Panc1 (cell line): ENCODE results near the gene NPM1. TPM values are rescaled to one million over a fixed set of nuclear protein-coding genes. Genes with fewer than 3 reads are reported as not detected.
"Not testable (repeated sequence)": the region's sequence is repeated elsewhere in the genome, so short reads cannot be mapped to it uniquely, and the experiment has no call there.

Experiments used
- ATAC-seq: fragments of 200-7000 bp; cut with Tn5 transposase; 2 replicates; pipeline ENCODE4 v1.9.1; 2020; ENCODE audit warnings: mild to moderate bottlenecking, moderate library complexity
- BruUV-seq: library from RNA; stranded (reverse); fragments of 400-500 nt; replicated peaks from 2 replicates; lab custom pipeline; 2021; lab: Mats Ljungman, UMichigan
- CTCF ChIA-PET: fragments of 300-600 bp; sonication (Branson Sonifier 250); formaldehyde crosslinking; loops from one replicate; lab custom pipeline; 2022; ENCODE audit warnings: antibody characterized with exemption; lab: Charles Lee
- POLR2A ChIA-PET: fragments of 300-600 bp; sonication (Branson Sonifier 250); formaldehyde crosslinking; loops from one replicate; lab custom pipeline; 2022; ENCODE audit warnings: antibody characterized with exemption; lab: Charles Lee
- DNase-seq: peaks from one replicate; pipeline ENCODE4 v3.0.0-alpha.2; 2010; ENCODE audit warnings: low read depth, low spot score
- H3K27ac ChIP-seq: 2 replicates; pipeline ENCODE4 v1.5.1; 2011; ENCODE audit warnings: mild to moderate bottlenecking, low read length, inconsistent platforms
- H3K27me3 ChIP-seq: fragments of 200-500 bp; sonication (Bioruptor generic); 2 replicates; pipeline ENCODE4 v1.6.0; 2014; ENCODE audit warnings: low read length, inconsistent platforms; ENCODE audit not compliant: control insufficient read depth, insufficient read depth
- H3K36me3 ChIP-seq: fragments of 200-500 bp; sonication (Bioruptor generic); 2 replicates; pipeline ENCODE4 v1.5.1; 2014; ENCODE audit warnings: inconsistent platforms, mild to moderate bottlenecking, low read length, moderate library complexity; ENCODE audit not compliant: control insufficient read depth, insufficient read depth
- H3K4me1 ChIP-seq: 2 replicates; pipeline ENCODE4 v1.5.1; 2011; ENCODE audit warnings: inconsistent platforms, mild to moderate bottlenecking, low read length, moderate library complexity; ENCODE audit not compliant: control insufficient read depth, insufficient read depth
- H3K4me3 ChIP-seq, 2 experiments: 2 replicates each; pipeline ENCODE4 v1.5.1; 2011 to 2012; ENCODE audit warnings: low read depth in 2 of 2, low read length in 2 of 2, mild to moderate bottlenecking in 2 of 2, inconsistent platforms in 1 of 2, moderate library complexity in 1 of 2
- H3K9me3 ChIP-seq: fragments of 200-500 bp; sonication (Bioruptor generic); 2 replicates; pipeline ENCODE4 v1.5.1; 2014; ENCODE audit warnings: low read depth, mild to moderate bottlenecking, inconsistent platforms, low read length, moderate library complexity; ENCODE audit not compliant: control insufficient read depth, insufficient read depth
- POLR2AphosphoS5 ChIP-seq: IDR thresholded peaks from 2 replicates; pipeline ENCODE4 v1.6.1; 2012; ENCODE audit warnings: mild to moderate bottlenecking, low read depth, low read length, moderate library complexity
- SIN3A ChIP-seq: IDR thresholded peaks from 2 replicates; pipeline ENCODE4 v1.6.1; 2012; ENCODE audit warnings: low read depth, mild to moderate bottlenecking, low read length, moderate library complexity, borderline replicate concordance; ENCODE audit not compliant: insufficient read depth
- TCF7L2 ChIP-seq: IDR thresholded peaks from 2 replicates; pipeline ENCODE4 v1.6.1; 2011; ENCODE audit warnings: mild to moderate bottlenecking, low read depth, low read length, inconsistent platforms
- in situ Hi-C: cut with HindIII; loops from 2 replicates; pipeline ENCODE4 v1.10.0; 2016; ENCODE audit warnings: low sequenced_read_pairs, low pct_unique_long_range_greater_than_20kb
- intact Hi-C: fragments of 100-400 bp; cut with micrococcal nuclease; formaldehyde crosslinking; loops from one replicate; pipeline ENCODE4 v1.10.0; 2022; ENCODE audit not compliant: unreplicated experiment
- total RNA-seq: library from RNA; stranded (reverse); gene quantifications from one replicate; pipeline ENCODE4 v1.2.1, GENCODE V29; 2021; ENCODE audit not compliant: unreplicated experiment
- TF ChIP-seq, protein P1 (sequence below), 2 experiments: IDR thresholded peaks; 2 replicates each; pipeline ENCODE4 v1.6.1; 2011 to 2012; ENCODE audit warnings: low read depth in 2 of 2, control low read depth in 1 of 2, low read length in 1 of 2, mild to moderate bottlenecking in 1 of 2, moderate library complexity in 1 of 2; ENCODE audit not compliant: insufficient read depth in 1 of 2
- TF ChIP-seq, protein P2 (sequence below): fragments of 450-650 bp; IDR thresholded peaks from 2 replicates; pipeline ENCODE4 v1.5.1; 2017; ENCODE audit warnings: mild to moderate bottlenecking

The NPM1 gene
- total RNA-seq, 1 experiment from 2014 or later, result 1,864 TPM

DNA sequence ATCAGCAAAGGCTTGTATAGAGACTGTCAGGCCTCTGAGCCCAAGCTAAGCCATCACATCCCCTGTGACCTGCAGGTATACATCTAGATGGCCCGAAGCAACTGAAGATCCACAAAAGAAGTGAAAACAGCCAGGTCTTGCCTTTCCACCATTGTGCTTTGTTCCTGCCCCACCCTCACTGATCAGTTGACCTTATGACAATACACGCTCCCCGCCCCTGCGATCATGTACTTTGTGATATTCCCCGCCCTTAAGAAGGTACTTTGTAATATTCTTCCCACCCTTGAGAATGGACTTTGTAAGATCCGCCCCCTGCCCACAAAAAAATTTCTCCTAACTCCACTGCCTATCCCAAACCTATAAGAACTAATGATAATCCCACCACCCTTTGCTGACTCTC lies 18.6 kb upstream of the NPM1 start:
- H3K4me3 ChIP-seq, result no peak overlapping the region
- H3K9me3 ChIP-seq, result no peaks in the 10 kb centered on the region
- no peak for ATAC-seq
- ChIA-PET CTCF (no interaction called here), POLR2A (no interaction called here)
- BruUV-seq, result no TSS peak
- TF ChIP-seq, protein P1, sequence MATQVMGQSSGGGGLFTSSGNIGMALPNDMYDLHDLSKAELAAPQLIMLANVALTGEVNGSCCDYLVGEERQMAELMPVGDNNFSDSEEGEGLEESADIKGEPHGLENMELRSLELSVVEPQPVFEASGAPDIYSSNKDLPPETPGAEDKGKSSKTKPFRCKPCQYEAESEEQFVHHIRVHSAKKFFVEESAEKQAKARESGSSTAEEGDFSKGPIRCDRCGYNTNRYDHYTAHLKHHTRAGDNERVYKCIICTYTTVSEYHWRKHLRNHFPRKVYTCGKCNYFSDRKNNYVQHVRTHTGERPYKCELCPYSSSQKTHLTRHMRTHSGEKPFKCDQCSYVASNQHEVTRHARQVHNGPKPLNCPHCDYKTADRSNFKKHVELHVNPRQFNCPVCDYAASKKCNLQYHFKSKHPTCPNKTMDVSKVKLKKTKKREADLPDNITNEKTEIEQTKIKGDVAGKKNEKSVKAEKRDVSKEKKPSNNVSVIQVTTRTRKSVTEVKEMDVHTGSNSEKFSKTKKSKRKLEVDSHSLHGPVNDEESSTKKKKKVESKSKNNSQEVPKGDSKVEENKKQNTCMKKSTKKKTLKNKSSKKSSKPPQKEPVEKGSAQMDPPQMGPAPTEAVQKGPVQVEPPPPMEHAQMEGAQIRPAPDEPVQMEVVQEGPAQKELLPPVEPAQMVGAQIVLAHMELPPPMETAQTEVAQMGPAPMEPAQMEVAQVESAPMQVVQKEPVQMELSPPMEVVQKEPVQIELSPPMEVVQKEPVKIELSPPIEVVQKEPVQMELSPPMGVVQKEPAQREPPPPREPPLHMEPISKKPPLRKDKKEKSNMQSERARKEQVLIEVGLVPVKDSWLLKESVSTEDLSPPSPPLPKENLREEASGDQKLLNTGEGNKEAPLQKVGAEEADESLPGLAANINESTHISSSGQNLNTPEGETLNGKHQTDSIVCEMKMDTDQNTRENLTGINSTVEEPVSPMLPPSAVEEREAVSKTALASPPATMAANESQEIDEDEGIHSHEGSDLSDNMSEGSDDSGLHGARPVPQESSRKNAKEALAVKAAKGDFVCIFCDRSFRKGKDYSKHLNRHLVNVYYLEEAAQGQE (IDR thresholded peaks at IDR 0.05; ENCODE audit: insufficient read depth in 1 of 2, low read depth in 2 of 2, low read length in 1 of 2), result no peak
- TF ChIP-seq, protein P2, sequence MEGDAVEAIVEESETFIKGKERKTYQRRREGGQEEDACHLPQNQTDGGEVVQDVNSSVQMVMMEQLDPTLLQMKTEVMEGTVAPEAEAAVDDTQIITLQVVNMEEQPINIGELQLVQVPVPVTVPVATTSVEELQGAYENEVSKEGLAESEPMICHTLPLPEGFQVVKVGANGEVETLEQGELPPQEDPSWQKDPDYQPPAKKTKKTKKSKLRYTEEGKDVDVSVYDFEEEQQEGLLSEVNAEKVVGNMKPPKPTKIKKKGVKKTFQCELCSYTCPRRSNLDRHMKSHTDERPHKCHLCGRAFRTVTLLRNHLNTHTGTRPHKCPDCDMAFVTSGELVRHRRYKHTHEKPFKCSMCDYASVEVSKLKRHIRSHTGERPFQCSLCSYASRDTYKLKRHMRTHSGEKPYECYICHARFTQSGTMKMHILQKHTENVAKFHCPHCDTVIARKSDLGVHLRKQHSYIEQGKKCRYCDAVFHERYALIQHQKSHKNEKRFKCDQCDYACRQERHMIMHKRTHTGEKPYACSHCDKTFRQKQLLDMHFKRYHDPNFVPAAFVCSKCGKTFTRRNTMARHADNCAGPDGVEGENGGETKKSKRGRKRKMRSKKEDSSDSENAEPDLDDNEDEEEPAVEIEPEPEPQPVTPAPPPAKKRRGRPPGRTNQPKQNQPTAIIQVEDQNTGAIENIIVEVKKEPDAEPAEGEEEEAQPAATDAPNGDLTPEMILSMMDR, result no peak
- TF ChIP-seq POLR2AphosphoS5, result no peak
- TF ChIP-seq SIN3A, result no peak
- TF ChIP-seq TCF7L2, result no peak
- H3K4me1 ChIP-seq, result no peaks in the 10 kb centered on the region
- H3K36me3 ChIP-seq, result no peaks in the 10 kb centered on the region
- in situ Hi-C loops (no loop called here), intact Hi-C loops (no loop called here)
- no peaks in the 10 kb centered on the region for H3K27me3 ChIP-seq
- no peak for DNase-seq
- H3K27ac ChIP-seq, result no peak overlapping the region

DNA sequence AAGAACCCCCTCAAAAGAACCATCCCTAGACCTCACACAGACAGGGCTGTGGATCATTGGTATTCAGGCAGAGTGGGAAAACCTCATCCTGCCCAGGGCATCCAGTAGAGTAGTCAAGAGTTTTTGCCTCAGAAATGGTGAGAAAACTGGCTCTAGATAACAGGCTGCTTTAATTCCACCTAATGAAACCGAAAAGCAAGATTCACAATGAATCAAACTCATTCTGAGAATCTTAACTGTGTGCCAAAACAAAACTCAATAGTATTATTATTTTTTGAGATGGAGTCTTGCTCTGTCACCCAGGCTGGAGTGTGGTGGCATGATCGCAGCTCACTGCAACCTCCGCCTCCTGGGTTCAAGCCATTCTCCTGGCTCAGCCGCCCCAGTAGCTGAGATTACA lies 17.8 kb upstream of the NPM1 start:
- ATAC-seq (no peak), DNase-seq (no peak)
- in situ Hi-C loops, result no loop called here
- ChIA-PET POLR2A (no interaction called here), CTCF (no interaction called here)
- Histone ChIP-seq H3K27ac (no peak overlapping the region), H3K9me3 (no peaks in the 10 kb centered on the region), H3K27me3 (no peaks in the 10 kb centered on the region), H3K4me1 (no peaks in the 10 kb centered on the region), H3K4me3 (no peak overlapping the region), H3K36me3 (no peaks in the 10 kb centered on the region)
- BruUV-seq, result no TSS peak
- intact Hi-C loops, result no loop called here
- TF ChIP-seq SIN3A (no peak), POLR2AphosphoS5 (no peak), TCF7L2 (no peak)
- TF ChIP-seq, protein P2, result no peak
- TF ChIP-seq, protein P1 (IDR thresholded peaks at IDR 0.05; ENCODE audit: insufficient read depth in 1 of 2, low read depth in 2 of 2, low read length in 1 of 2), result no peak

DNA sequence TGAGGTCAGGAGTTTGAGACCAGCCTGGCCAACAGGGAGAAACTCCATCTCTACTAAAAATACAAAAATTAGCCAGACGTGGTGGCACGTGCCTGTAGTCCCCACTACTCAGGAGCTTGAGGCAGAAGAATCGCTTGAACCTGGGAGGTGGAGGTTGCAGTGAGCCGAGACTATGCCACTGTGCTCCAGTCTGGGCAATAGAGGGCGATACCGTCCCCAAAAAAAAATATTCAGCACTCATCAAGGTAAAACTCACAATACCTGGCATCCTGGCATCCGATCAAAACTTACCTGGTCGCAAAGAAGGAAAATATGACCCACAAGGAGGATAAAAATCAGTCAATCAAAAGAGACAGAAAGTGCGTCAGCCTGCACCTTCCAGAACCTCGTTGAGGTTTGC lies 16.8 kb upstream of the NPM1 start:
- intact Hi-C loops, DNase-seq, H3K9me3 ChIP-seq, POLR2A ChIA-PET, BruUV-seq, H3K4me3 ChIP-seq, CTCF ChIA-PET, ATAC-seq, H3K4me1 ChIP-seq, H3K36me3 ChIP-seq, H3K27me3 ChIP-seq, H3K27ac ChIP-seq, in situ Hi-C loops: not testable (repeated sequence)
